ENCODE measurements around the gene SLC25A53.

SLC25A53 gene

GRCh38 chrX:104165894-104166734, 9.3 kb upstream of the SLC25A53 start, which contains the start of gene FAM199X:
TSS of gene FAM199X (plus strand) at chrX:104166453. CDS start at chrX:104166786, 333 bp downstream.
- H3K4me1 Mint-ChIP-seq (ENCODE audit: low read depth) = peaks cover 25% of the 10 kb centered on the region
- H3K4me3 Mint-ChIP-seq = peak within 1 kb of the TSS; percentile 82
- H3K9me3 Mint-ChIP-seq = no peaks in the 10 kb centered on the region
- DNase-seq (ENCODE audit: low spot score) = peak; percentile 87
- peak within 1 kb of the TSS; percentile 87 for H3K27ac Mint-ChIP-seq
- H3K27me3 Mint-ChIP-seq (ENCODE audit: low read depth) = no peaks in the 10 kb centered on the region
- peaks cover 10% of the 10 kb centered on the region for H3K36me3 Mint-ChIP-seq (ENCODE audit: low read depth)

- H3K27ac Mint-ChIP-seq = no peak overlapping the region
- no peak overlapping the region for H3K4me3 Mint-ChIP-seq
- no peaks in the 10 kb centered on the region for H3K4me1 Mint-ChIP-seq (ENCODE audit: low read depth)
- no peaks in the 10 kb centered on the region for H3K36me3 Mint-ChIP-seq (ENCODE audit: low read depth)
- no peaks in the 10 kb centered on the region for H3K9me3 Mint-ChIP-seq
- DNase-seq (ENCODE audit: low spot score) = no peak
- H3K27me3 Mint-ChIP-seq (ENCODE audit: low read depth) = no peaks in the 10 kb centered on the region
Observed at GRCh38 chrX:104151037-104151436, 5.8 kb downstream of the SLC25A53 start.

- DNase-seq (ENCODE audit: low spot score) = no peak
- Mint-ChIP-seq H3K27ac (no peak overlapping the region), H3K4me1 (ENCODE audit: low read depth) (peaks cover 2% of the 10 kb centered on the region), H3K36me3 (ENCODE audit: low read depth) (no peaks in the 10 kb centered on the region), H3K27me3 (ENCODE audit: low read depth) (peaks cover 2% of the 10 kb centered on the region), H3K9me3 (no peaks in the 10 kb centered on the region), H3K4me3 (no peak overlapping the region)
Observed at GRCh38 chrX:104141087-104141760, 15.6 kb downstream of the SLC25A53 start.

GRCh38 chrX:104137496-104137895, 19.3 kb downstream of the SLC25A53 start:
- H3K4me3 Mint-ChIP-seq = no peak overlapping the region
- no peak overlapping the region for H3K27ac Mint-ChIP-seq
- peaks cover 8% of the 10 kb centered on the region for H3K4me1 Mint-ChIP-seq (ENCODE audit: low read depth)
- no peaks in the 10 kb centered on the region for H3K27me3 Mint-ChIP-seq (ENCODE audit: low read depth)
- DNase-seq (ENCODE audit: low spot score) = no peak
- no peaks in the 10 kb centered on the region for H3K36me3 Mint-ChIP-seq (ENCODE audit: low read depth)
- no peaks in the 10 kb centered on the region for H3K9me3 Mint-ChIP-seq

GRCh38 chrX:104136241-104137019, 20.4 kb downstream of the SLC25A53 start:
- H3K4me1 Mint-ChIP-seq (ENCODE audit: low read depth) = peaks cover 8% of the 10 kb centered on the region
- H3K27me3 Mint-ChIP-seq (ENCODE audit: low read depth) = no peaks in the 10 kb centered on the region
- no peak overlapping the region for H3K27ac Mint-ChIP-seq
- H3K36me3 Mint-ChIP-seq (ENCODE audit: low read depth) = no peaks in the 10 kb centered on the region
- peak; percentile 18 for DNase-seq (ENCODE audit: low spot score)
- no peaks in the 10 kb centered on the region for H3K9me3 Mint-ChIP-seq
- no peak overlapping the region for H3K4me3 Mint-ChIP-seq

- no peaks in the 10 kb centered on the region for H3K9me3 Mint-ChIP-seq
- no peaks in the 10 kb centered on the region for H3K27me3 Mint-ChIP-seq (ENCODE audit: low read depth)
- no peaks in the 10 kb centered on the region for H3K36me3 Mint-ChIP-seq (ENCODE audit: low read depth)
- DNase-seq (ENCODE audit: low spot score) = no peak
- peaks cover 8% of the 10 kb centered on the region for H3K4me1 Mint-ChIP-seq (ENCODE audit: low read depth)
- H3K27ac Mint-ChIP-seq = peak overlapping the region; percentile 12
- H3K4me3 Mint-ChIP-seq = no peak overlapping the region
Observed at GRCh38 chrX:104135677-104136076, 21.1 kb downstream of the SLC25A53 start.

- Mint-ChIP-seq H3K4me3 (no peak overlapping the region), H3K9me3 (no peaks in the 10 kb centered on the region), H3K4me1 (ENCODE audit: low read depth) (peaks cover 8% of the 10 kb centered on the region), H3K27me3 (ENCODE audit: low read depth) (no peaks in the 10 kb centered on the region), H3K36me3 (ENCODE audit: low read depth) (no peaks in the 10 kb centered on the region), H3K27ac (no peak overlapping the region)
- DNase-seq (ENCODE audit: low spot score) = no peak
Observed at GRCh38 chrX:104134583-104135261, 22.1 kb downstream of the SLC25A53 start.

- H3K27ac Mint-ChIP-seq = no peak overlapping the region
- DNase-seq (ENCODE audit: low spot score) = no peak
- peaks cover 8% of the 10 kb centered on the region for H3K4me1 Mint-ChIP-seq (ENCODE audit: low read depth)
- no peaks in the 10 kb centered on the region for H3K27me3 Mint-ChIP-seq (ENCODE audit: low read depth)
- no peaks in the 10 kb centered on the region for H3K9me3 Mint-ChIP-seq
- no peak overlapping the region for H3K4me3 Mint-ChIP-seq
- H3K36me3 Mint-ChIP-seq (ENCODE audit: low read depth) = no peaks in the 10 kb centered on the region
Observed at GRCh38 chrX:104130808-104131207, 26.0 kb downstream of the SLC25A53 start.

- H3K4me1 Mint-ChIP-seq (ENCODE audit: low read depth) = peaks cover 8% of the 10 kb centered on the region
- no peak overlapping the region for H3K27ac Mint-ChIP-seq
- H3K9me3 Mint-ChIP-seq = no peaks in the 10 kb centered on the region
- H3K4me3 Mint-ChIP-seq = no peak overlapping the region
- H3K36me3 Mint-ChIP-seq (ENCODE audit: low read depth) = no peaks in the 10 kb centered on the region
- no peaks in the 10 kb centered on the region for H3K27me3 Mint-ChIP-seq (ENCODE audit: low read depth)
- no peak for DNase-seq (ENCODE audit: low spot score)
Observed at GRCh38 chrX:104126856-104127255, 30.0 kb downstream of the SLC25A53 start.

GRCh38 chrX:104122829-104123228, 34.0 kb downstream of the SLC25A53 start:
- Mint-ChIP-seq H3K9me3 (no peaks in the 10 kb centered on the region), H3K27me3 (ENCODE audit: low read depth) (no peaks in the 10 kb centered on the region), H3K27ac (peak overlapping the region; percentile 68), H3K4me1 (ENCODE audit: low read depth) (peaks cover 14% of the 10 kb centered on the region), H3K36me3 (ENCODE audit: low read depth) (no peaks in the 10 kb centered on the region), H3K4me3 (peak overlapping the region; percentile 36)
- no peak for DNase-seq (ENCODE audit: low spot score)

GRCh38 chrX:104118765-104119164, 38.0 kb downstream of the SLC25A53 start:
- Mint-ChIP-seq H3K4me3 (no peak overlapping the region), H3K9me3 (no peaks in the 10 kb centered on the region), H3K27me3 (ENCODE audit: low read depth) (peaks cover 2% of the 10 kb centered on the region), H3K27ac (no peak overlapping the region), H3K4me1 (ENCODE audit: low read depth) (peaks cover 17% of the 10 kb centered on the region), H3K36me3 (ENCODE audit: low read depth) (no peaks in the 10 kb centered on the region)
- DNase-seq (ENCODE audit: low spot score) = no peak

- Mint-ChIP-seq H3K27me3 (ENCODE audit: low read depth) (peaks cover 9% of the 10 kb centered on the region), H3K4me3 (no peak overlapping the region), H3K4me1 (ENCODE audit: low read depth) (peaks cover 15% of the 10 kb centered on the region), H3K36me3 (ENCODE audit: low read depth) (no peaks in the 10 kb centered on the region), H3K27ac (no peak overlapping the region), H3K9me3 (no peaks in the 10 kb centered on the region)
- no peak for DNase-seq (ENCODE audit: low spot score)
Observed at GRCh38 chrX:104117759-104118158, 39.0 kb downstream of the SLC25A53 start.

- Mint-ChIP-seq H3K9me3 (no peaks in the 10 kb centered on the region), H3K27me3 (ENCODE audit: low read depth) (peaks cover 10% of the 10 kb centered on the region), H3K4me3 (peak overlapping the region; percentile 84), H3K4me1 (ENCODE audit: low read depth) (peaks cover 25% of the 10 kb centered on the region), H3K36me3 (ENCODE audit: low read depth) (no peaks in the 10 kb centered on the region), H3K27ac (peak overlapping the region; percentile 7)
- DNase-seq (ENCODE audit: low spot score) = peak; percentile 25
Observed at GRCh38 chrX:104113222-104113965, 43.4 kb downstream of the SLC25A53 start.
